ACHN (cell line): ENCODE results near the gene RDH5.

Experiments
- DNase-seq: peaks from one replicate; pipeline ENCODE4 v3.0.0-alpha.2; 2015
- in situ Hi-C: cut with HindIII; loops from 2 replicates; pipeline ENCODE4 v1.10.0; 2017; ENCODE audit warnings: low sequenced_read_pairs, low pct_ligation_motif_present, low pct_unique_long_range_greater_than_20kb

Gene RDH5

GRCh38 chr12:55723516-55724225, 3.5 kb downstream of the RDH5 start:
- in situ Hi-C loops, result no loop called here

DNA sequence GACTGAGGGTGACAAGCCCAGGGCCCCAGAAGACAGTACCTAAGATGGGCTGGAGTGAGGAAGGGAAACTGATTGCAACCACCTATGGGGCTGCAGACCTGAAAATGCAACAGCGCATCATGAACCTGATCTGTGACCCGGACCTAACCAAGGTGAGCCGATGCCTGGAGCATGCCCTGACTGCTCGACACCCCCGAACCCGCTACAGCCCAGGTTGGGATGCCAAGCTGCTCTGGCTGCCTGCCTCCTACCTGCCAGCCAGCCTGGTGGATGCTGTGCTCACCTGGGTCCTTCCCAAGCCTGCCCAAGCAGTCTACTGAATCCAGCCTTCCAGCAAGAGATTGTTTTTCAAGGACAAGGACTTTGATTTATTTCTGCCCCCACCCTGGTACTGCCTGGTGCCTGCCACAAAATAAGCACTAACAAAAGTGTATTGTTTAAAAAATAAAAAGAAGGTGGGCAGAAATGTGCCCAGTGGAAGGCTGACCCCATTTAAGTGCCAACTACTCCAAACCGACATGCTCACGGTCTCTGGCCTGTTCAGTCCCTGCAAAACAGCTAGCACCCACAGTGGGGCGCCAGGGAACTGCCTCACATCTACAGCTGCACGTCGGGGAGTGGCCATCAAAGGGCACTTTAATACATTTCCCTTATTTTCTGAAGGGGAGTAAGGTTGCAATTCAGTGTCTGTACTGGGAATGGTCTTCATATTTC, 4.2 kb downstream of the RDH5 start:
- in situ Hi-C loops, result no loop called here
- DNase-seq, result peak; percentile 82

More at GRCh38 chr12:55723516-55724225, 3.5 kb downstream of the RDH5 start:
- no peak for DNase-seq

- DNase-seq, result no peak
- in situ Hi-C loops, result no loop called here
Measured at GRCh38 chr12:55724940-55725309, 4.7 kb downstream of the RDH5 start.

DNA sequence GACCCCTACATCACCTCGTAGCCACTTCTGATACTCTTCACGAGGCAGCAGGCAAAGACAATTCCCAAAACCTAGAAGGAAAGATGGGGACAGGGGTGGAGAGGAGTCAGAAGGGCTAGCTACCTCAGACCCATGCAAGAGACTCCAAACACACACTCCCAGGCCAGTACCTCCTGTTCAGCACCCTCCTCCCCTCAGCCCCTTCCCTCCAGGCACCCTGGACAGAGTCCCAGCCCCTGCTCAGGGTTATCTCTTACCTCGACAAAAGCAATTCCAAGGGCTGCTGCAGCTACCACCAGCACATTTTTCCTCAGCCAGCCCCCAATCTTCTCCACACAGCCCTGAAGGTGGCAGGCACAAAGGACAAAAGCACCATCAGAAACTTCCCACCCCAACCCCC, 5.4 kb downstream of the RDH5 start:
- in situ Hi-C loops, result no loop called here

GRCh38 chr12:55726971-55727370, 6.8 kb downstream of the RDH5 start:
- no peak for DNase-seq
- in situ Hi-C loops, result no loop called here

More for the DNA sequence above, 5.4 kb downstream of the RDH5 start:
- no peak for DNase-seq

DNA sequence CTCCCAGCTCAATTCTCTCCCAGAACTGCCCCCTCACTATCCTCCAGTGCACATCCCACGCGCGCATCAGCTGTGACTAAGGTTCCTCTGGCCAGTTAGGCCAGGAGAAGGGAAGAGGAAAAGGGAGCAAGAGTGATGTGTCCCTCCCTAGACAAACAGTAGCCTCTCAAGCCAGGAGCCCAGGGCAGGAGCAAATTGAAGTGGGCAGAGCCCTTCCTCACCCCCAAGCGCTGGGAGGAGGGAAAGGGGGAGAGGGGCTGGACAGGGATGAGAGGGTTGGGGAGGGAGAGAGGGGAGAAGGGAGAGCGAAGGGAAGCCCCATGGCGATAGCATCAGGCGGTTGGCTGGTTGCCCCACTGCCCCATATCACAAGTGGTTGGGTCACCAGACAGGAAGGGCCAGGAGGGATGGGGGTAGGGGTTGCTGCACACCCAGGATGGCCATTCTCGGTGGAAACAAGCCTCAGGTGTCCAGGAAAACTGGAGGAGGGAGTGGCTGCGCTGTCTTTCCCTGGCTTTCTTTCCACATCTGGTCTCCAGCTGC, 7.5 kb downstream of the RDH5 start:
- in situ Hi-C loops, result no loop called here
- DNase-seq, result peak; percentile 60

DNA sequence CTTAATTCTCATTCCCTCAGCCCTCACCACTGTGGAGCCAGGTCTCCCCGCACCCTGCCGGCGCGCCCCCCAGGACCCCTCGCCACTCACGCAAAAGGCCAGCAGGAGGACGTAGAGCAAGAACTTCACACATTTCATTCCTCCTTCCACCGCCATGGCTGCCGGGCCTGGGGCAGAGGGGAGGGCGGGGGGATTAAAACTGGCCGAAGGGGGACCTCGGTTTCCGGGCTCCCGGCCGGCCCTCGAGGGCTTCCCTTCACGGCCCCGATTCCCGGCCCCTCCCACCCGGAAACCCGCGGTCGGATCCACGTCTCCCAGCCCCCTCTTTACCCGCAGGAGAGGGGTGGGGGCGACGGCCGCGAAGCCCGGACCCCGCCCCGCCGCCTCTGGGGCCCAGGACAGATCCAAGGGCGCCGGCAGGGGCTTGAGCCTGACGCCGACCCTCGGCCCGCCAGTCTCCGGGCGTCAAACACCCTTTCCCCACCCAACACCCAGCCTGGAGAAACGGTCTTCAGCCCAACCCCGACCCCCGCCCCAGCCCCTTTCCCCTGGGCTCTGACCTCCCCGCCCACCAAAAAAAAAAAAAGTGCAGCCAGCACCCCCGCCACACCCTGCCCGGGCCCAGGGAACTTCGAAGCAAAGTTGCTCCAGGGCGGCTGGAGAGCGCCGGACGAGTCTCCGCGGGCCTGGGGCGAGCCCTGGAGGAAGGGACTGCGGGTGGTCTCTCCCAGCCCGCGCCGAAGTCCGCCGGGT, 8.2 kb downstream of the RDH5 start:
- in situ Hi-C loops, result no loop called here
- peak; percentile 85 for DNase-seq

DNA sequence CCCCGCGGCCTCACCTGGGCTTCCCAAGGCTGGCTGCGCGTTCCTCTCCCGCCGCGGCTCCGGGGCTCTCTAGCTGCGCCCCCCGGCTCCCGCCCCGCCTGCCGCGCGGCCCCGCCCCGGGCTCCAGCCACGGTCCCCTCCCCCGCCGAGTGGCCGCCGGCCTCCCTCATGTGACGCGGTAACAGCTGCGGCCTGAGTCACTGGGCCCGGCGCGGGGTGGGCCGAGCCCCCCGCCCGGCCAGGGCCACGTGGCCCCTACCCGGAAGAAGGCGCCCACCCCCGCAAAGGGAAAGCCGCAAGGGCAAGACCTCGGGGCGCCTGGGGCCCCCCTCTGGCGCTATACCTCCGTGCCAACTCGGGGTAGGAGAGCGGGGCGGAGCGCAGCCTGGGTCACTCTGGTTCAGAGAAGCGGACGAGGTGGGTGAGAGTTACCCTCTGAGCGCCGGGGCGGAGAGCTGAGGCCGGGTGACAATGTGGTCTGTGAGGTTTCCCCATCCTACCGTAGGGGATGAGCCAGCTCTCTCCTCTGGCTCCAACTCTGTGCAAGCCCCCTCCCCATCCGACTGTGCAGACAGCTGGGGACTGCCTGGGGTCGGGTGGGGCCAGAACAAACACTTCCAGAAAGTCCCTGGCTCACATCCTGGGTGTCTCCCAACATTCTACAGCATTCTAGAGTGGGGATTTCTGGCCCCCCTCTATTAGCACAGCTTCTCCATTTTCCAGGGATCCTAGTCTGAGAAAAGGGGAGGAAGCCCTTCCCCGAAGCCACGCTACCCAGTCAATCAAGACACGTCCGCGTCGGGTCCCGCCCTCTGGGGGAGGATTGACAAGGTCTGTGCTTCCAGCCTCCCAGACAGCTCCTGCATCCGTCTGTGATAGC, 9.0 kb downstream of the RDH5 start, which contains the start of gene CD63:
Gene CD63 (minus strand): TSS at position 71 of the 880 bp plus-strand sequence. CDS start 668 bp downstream, outside the sequence.
- in situ Hi-C loops, result no loop called here
- DNase-seq, result peak; percentile 99

GRCh38 chr12:55729819-55730818, 9.9 kb downstream of the RDH5 start:
- DNase-seq, result peak; percentile 78

GRCh38 chr12:55732288-55732687, 12.1 kb downstream of the RDH5 start:
- no peak for DNase-seq
- in situ Hi-C loops, result no loop called here

More at GRCh38 chr12:55729819-55730818, 9.9 kb downstream of the RDH5 start:
- in situ Hi-C loops, result no loop called here

- in situ Hi-C loops, result no loop called here
- DNase-seq, result no peak
Measured at GRCh38 chr12:55733021-55733555, 12.9 kb downstream of the RDH5 start.

- in situ Hi-C loops, result no loop called here
- no peak for DNase-seq
Measured at GRCh38 chr12:55733858-55734257, 13.7 kb downstream of the RDH5 start.

GRCh38 chr12:55734595-55734994, 14.4 kb downstream of the RDH5 start:
- DNase-seq, result no peak
- in situ Hi-C loops, result no loop called here

GRCh38 chr12:55736076-55736475, 15.9 kb downstream of the RDH5 start:
- DNase-seq, result no peak
- in situ Hi-C loops, result no loop called here

DNA sequence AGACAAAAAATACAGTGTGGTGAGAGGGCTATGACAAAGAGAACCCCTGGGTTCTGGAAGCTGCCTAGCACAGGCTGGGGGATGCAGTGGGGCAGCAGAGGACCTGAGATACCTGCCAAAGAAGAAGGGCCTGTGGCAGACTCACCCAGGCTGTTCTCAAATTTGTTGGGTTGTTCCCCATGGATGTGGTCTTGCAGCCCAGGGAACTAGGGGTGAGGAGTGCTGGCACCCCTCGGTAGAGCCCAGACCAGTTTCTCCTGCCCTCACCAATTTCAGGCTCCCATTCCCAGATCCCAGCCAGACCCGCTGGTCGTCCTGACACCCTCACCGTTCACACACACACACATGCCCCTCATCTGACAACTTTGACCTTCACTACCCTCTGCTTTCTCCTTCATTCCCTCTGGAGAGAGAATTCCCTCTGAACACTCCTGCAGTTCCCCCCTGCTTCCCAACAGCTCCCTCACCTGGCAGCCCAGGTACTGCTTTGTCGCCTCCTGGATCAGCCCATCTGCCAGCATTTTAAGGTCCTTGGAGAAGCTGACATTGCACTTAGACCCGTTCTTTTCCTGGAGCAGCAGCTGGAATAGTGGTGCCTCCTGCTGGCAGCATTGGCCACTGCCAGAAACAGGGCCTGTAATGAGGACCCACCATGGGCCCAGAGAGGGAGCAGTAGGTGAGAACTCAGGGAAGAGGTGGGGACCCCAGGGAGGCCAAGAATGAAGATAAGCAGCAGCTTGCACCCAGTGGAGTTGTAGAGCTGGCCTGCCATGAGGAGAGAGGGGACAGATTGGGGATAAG, 16.8 kb downstream of the RDH5 start:
- DNase-seq, result peak; percentile 87
- in situ Hi-C loops, result no loop called here

DNA sequence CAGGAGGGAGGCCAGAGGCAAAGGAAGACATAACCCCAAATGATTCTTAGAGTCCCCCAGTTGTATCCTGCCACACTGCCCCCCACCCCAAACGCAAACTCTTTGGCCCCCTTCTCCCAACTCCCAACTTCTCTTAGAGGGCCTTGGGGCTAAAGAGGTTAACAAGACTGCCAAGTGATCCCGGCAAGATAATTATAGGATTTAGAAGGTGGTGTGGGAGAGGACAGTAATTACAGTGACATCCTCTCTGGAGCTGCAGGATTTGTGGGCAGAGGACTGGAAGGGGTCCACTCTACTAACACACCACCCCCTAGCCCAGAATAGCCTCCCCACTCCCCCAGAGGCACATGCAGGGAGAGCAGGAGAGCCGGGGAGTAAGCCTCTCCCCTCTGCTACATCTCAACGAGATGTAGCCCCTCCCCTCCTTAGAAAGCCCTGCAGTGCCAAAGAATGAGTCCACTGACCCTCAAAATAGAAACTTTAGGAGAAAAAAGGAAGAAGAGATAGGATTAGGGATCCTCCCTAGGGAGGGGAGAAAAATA, 17.5 kb downstream of the RDH5 start:
- in situ Hi-C loops, result no loop called here
- DNase-seq, result no peak
